ENCODE results near the gene OR51B2.

- TF ChIP-seq, protein P1, sequence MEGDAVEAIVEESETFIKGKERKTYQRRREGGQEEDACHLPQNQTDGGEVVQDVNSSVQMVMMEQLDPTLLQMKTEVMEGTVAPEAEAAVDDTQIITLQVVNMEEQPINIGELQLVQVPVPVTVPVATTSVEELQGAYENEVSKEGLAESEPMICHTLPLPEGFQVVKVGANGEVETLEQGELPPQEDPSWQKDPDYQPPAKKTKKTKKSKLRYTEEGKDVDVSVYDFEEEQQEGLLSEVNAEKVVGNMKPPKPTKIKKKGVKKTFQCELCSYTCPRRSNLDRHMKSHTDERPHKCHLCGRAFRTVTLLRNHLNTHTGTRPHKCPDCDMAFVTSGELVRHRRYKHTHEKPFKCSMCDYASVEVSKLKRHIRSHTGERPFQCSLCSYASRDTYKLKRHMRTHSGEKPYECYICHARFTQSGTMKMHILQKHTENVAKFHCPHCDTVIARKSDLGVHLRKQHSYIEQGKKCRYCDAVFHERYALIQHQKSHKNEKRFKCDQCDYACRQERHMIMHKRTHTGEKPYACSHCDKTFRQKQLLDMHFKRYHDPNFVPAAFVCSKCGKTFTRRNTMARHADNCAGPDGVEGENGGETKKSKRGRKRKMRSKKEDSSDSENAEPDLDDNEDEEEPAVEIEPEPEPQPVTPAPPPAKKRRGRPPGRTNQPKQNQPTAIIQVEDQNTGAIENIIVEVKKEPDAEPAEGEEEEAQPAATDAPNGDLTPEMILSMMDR (IDR thresholded peaks at IDR 0.05), result no peak
- TF ChIP-seq ZFX (IDR thresholded peaks at IDR 0.05; ENCODE audit: borderline replicate concordance), result no peak
These were observed 45.7 kb upstream of the OR51B2 start for GRCh38 chr11:5369789-5370188.
